BLaER1 (cell line): ENCODE data around the gene SGMS1.

Experiments
- H3K27ac ChIP-seq: shearing (Covaris generic); formaldehyde crosslinking; 2 replicates; pipeline ENCODE4 v1.8.1; 2022
- H3K27me3 ChIP-seq: shearing (Covaris generic); formaldehyde crosslinking; 2 replicates; pipeline ENCODE4 v1.8.1; 2022
- H3K36me3 ChIP-seq: shearing (Covaris generic); formaldehyde crosslinking; 2 replicates; pipeline ENCODE4 v1.8.1; 2022
- H3K4me1 ChIP-seq: shearing (Covaris generic); formaldehyde crosslinking; 2 replicates; pipeline ENCODE4 v1.8.1; 2022
- H3K4me2 ChIP-seq: shearing (Covaris generic); formaldehyde crosslinking; 2 replicates; pipeline ENCODE4 v1.8.1; 2022
- H3K4me3 ChIP-seq: shearing (Covaris generic); formaldehyde crosslinking; 2 replicates; pipeline ENCODE4 v1.8.1; 2022
- H3K9ac ChIP-seq: shearing (Covaris generic); formaldehyde crosslinking; 2 replicates; pipeline ENCODE4 v1.8.1; 2022
- H3K9me3 ChIP-seq: shearing (Covaris generic); formaldehyde crosslinking; 2 replicates; pipeline ENCODE4 v1.8.1; 2022
- H4K20me1 ChIP-seq: shearing (Covaris generic); formaldehyde crosslinking; 2 replicates; pipeline ENCODE4 v1.8.1; 2022
- Cebpa-rat ChIP-seq: shearing (Covaris generic); IDR thresholded peaks from 2 replicates; pipeline ENCODE4 v1.8.1; 2022

The SGMS1 gene

GRCh38 chr10:50480054-50481007 lies 143.4 kb downstream of the SGMS1 start:
- H3K36me3 ChIP-seq, result peaks cover 36% of the 10 kb centered on the region
- no peaks in the 10 kb centered on the region for H3K4me1 ChIP-seq
- peaks cover 76% of the 10 kb centered on the region for H3K9me3 ChIP-seq
- no peaks in the 10 kb centered on the region for H3K27me3 ChIP-seq
- TF ChIP-seq Cebpa-rat, result no peak
- H3K4me3 ChIP-seq, result no peak overlapping the region
- no peak overlapping the region for H3K27ac ChIP-seq
- H3K4me2 ChIP-seq, result no peak overlapping the region
- H4K20me1 ChIP-seq, result no peaks in the 10 kb centered on the region
- no peak overlapping the region for H3K9ac ChIP-seq

DNA sequence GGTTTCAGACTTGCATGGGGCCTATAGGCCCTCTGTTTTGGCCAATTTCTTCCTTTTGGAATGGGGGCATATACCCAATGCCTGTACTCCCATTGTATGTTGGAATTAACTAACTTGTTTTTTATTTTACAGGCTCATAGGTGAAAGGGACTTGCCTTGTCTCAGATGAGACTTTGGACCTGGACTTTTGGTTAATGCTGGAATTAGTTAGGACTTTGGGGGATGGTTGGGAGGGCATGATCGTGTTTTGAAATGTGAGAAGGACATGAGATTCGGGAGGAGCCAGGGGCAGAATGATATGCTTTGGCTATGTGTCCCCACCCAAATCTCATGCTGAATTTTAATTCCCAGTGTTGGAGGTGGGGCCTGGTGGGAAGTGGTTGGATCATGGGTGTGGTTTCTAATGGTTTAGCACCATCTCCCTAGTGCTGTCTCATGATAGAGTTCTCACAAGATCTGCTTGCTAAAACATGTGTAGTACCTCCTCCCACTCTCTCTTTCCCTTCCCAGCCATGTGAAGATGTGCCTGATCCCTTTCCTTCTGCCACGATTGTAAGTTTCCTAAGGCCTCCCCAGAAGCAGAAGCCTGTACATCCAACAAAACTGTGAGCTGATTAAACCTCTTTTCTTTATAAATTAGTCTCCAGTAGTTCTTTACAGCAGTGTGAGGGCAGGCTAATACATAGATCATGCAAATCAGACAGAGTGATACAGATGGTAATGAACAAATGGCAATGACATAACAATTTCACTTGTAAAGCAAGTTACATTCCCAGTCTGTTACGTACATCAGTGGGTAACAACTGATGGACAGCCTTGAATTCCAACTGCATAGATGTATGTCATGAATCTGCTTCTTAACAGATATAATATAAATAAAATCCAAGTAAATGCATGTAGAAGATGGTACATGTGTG lies 146.2 kb downstream of the SGMS1 start:
- H3K9me3 ChIP-seq, result peaks cover 49% of the 10 kb centered on the region
- no peak for TF ChIP-seq Cebpa-rat

GRCh38 chr10:50473756-50474155 lies 150.0 kb downstream of the SGMS1 start:
- no peak for TF ChIP-seq Cebpa-rat
- Histone ChIP-seq H4K20me1 (peaks cover 27% of the 10 kb centered on the region), H3K4me3 (no peak overlapping the region), H3K4me2 (no peak overlapping the region), H3K4me1 (peaks cover 15% of the 10 kb centered on the region), H3K27me3 (no peaks in the 10 kb centered on the region; the same call in 1 of the 2 replicates), H3K36me3 (peaks cover 21% of the 10 kb centered on the region), H3K9ac (no peak overlapping the region), H3K27ac (no peak overlapping the region), H3K9me3 (peaks cover 21% of the 10 kb centered on the region)

More for the DNA sequence above, 146.2 kb downstream of the SGMS1 start:
- Histone ChIP-seq H4K20me1 (no peaks in the 10 kb centered on the region), H3K36me3 (peaks cover 32% of the 10 kb centered on the region), H3K4me2 (no peak overlapping the region), H3K9ac (no peak overlapping the region), H3K27ac (no peak overlapping the region), H3K27me3 (no peaks in the 10 kb centered on the region), H3K4me3 (no peak overlapping the region), H3K4me1 (no peaks in the 10 kb centered on the region)

GRCh38 chr10:50472914-50473313 lies 150.8 kb downstream of the SGMS1 start:
- no peak overlapping the region for H3K4me2 ChIP-seq

GRCh38 chr10:50471583-50471975 lies 152.2 kb downstream of the SGMS1 start:
- H3K27ac ChIP-seq, result no peak overlapping the region
- peaks cover 7% of the 10 kb centered on the region for H3K36me3 ChIP-seq
- peaks cover 49% of the 10 kb centered on the region for H4K20me1 ChIP-seq
- H3K9ac ChIP-seq, result no peak overlapping the region
- no peak overlapping the region for H3K4me3 ChIP-seq
- peaks cover 30% of the 10 kb centered on the region for H3K4me1 ChIP-seq
- H3K4me2 ChIP-seq, result no peak overlapping the region
- TF ChIP-seq Cebpa-rat, result no peak
- peaks cover 3% of the 10 kb centered on the region for H3K9me3 ChIP-seq
- H3K27me3 ChIP-seq, result no peaks in the 10 kb centered on the region; the same call in none of the 2 replicates

More at GRCh38 chr10:50472914-50473313, 150.8 kb downstream of the SGMS1 start:
- H3K4me1 ChIP-seq, result peaks cover 17% of the 10 kb centered on the region
- no peak overlapping the region for H3K4me3 ChIP-seq
- H3K27me3 ChIP-seq, result no peaks in the 10 kb centered on the region; the same call in none of the 2 replicates
- peaks cover 17% of the 10 kb centered on the region for H3K9me3 ChIP-seq
- H3K9ac ChIP-seq, result no peak overlapping the region
- peaks cover 19% of the 10 kb centered on the region for H3K36me3 ChIP-seq
- peaks cover 36% of the 10 kb centered on the region for H4K20me1 ChIP-seq
- TF ChIP-seq Cebpa-rat, result no peak
- no peak overlapping the region for H3K27ac ChIP-seq

DNA sequence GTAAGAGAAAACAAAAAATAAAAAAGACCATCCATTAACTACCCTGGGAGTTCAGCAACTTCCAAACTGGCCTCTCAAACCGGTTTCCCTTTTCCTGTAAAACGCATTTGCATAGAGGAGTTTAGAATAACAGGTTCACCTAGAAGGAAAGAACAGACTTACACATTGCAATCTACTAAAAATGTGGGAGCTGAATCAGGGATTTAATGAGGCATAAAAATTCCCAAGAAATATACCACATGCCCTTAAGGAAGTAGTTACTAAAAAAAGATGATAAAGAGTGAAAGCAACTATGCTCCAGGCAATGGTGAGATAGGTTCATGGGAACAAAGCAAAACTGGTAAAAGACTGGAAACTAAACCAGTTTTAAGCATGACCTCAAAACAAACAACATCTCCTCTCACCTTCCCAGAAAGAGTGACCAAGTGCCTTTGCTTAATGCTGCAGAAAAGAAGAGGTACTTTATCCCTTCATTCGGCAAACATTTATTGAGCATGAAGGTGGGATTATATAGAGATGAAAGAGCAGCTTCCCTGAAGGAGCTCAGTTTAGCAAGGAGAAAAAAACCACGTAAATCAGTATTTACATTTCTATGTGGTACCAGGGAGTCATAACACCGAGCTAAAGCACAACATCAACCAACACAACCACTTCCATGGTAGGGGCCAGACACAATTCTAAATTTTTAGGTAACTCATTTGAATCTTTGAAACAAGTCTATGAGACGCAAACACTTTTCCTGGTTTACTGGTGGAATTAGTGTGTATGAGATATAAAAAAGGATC lies 152.8 kb downstream of the SGMS1 start:
- Histone ChIP-seq H3K27me3 (no peaks in the 10 kb centered on the region; the same call in none of the 2 replicates), H3K9me3 (no peaks in the 10 kb centered on the region), H3K4me2 (peak overlapping the region; percentile 54; the same call in 1 of the 2 replicates), H3K36me3 (0 out of 2 replicates have a peak, but pooled peaks cover 3% of the 10 kb centered on the region), H3K27ac (no peak overlapping the region), H3K4me1 (peaks cover 30% of the 10 kb centered on the region), H4K20me1 (peaks cover 55% of the 10 kb centered on the region), H3K4me3 (no peak overlapping the region), H3K9ac (no peak overlapping the region)
- TF ChIP-seq Cebpa-rat, result no peak

- no peaks in the 10 kb centered on the region; the same call in none of the 2 replicates for H3K27me3 ChIP-seq
- H3K36me3 ChIP-seq, result no peaks in the 10 kb centered on the region
- no peaks in the 10 kb centered on the region for H3K9me3 ChIP-seq
- peak overlapping the region; percentile 54 for H3K4me2 ChIP-seq
- H3K4me1 ChIP-seq, result peaks cover 30% of the 10 kb centered on the region
- no peak overlapping the region for H3K4me3 ChIP-seq
- H3K9ac ChIP-seq, result no peak overlapping the region
- no peak overlapping the region for H3K27ac ChIP-seq
- peaks cover 60% of the 10 kb centered on the region for H4K20me1 ChIP-seq
- TF ChIP-seq Cebpa-rat, result no peak
Measured at GRCh38 chr10:50470345-50470744, 153.4 kb downstream of the SGMS1 start.

- Histone ChIP-seq H3K27ac (no peak overlapping the region), H4K20me1 (peaks cover 60% of the 10 kb centered on the region), H3K4me3 (no peak overlapping the region), H3K36me3 (0 out of 2 replicates have a peak, but pooled peaks cover under 1% of the 10 kb centered on the region), H3K9ac (no peak overlapping the region), H3K4me1 (peaks cover 30% of the 10 kb centered on the region), H3K27me3 (no peaks in the 10 kb centered on the region; the same call in none of the 2 replicates), H3K9me3 (no peaks in the 10 kb centered on the region), H3K4me2 (peak overlapping the region; percentile 54)
- TF ChIP-seq Cebpa-rat, result no peak
Measured at GRCh38 chr10:50469778-50470193, 154.0 kb downstream of the SGMS1 start.

DNA sequence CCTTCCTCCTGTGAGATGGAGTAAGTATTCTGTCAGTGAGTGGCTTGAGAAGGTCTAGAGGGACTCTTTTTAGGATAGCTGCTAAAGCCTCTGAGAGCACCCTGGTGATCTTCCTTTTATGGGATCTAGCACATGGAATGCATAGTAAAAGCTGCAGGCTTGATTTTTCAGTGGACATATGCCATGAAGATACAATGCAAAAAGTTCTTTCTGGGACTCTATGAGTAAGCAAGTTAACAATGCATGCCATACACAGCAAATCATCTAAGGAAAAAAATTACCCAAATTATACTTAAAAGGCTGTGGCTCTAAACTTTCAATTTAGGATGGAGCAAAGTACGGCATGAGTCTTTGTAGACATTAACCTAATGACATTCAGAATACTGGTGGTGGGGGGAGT lies 154.5 kb downstream of the SGMS1 start:
- peaks cover 30% of the 10 kb centered on the region for H3K4me1 ChIP-seq
- TF ChIP-seq Cebpa-rat, result no peak
- H3K27ac ChIP-seq, result no peak overlapping the region
- H4K20me1 ChIP-seq, result peaks cover 60% of the 10 kb centered on the region
- H3K4me2 ChIP-seq, result peak overlapping the region; percentile 54; the same call in 1 of the 2 replicates
- peaks cover 6% of the 10 kb centered on the region; the same call in 1 of the 2 replicates for H3K36me3 ChIP-seq
- no peak overlapping the region for H3K9ac ChIP-seq
- H3K4me3 ChIP-seq, result no peak overlapping the region
- H3K27me3 ChIP-seq, result no peaks in the 10 kb centered on the region; the same call in none of the 2 replicates
- no peaks in the 10 kb centered on the region for H3K9me3 ChIP-seq
